Mammary epithelial cell (primary cell): Measurements from ENCODE around the gene VDR.
"Not testable (repeated sequence)": the region's sequence is repeated elsewhere in the genome, so short reads cannot be mapped to it uniquely, and the experiment has no call there.

Experiments
- CTCF ChIP-seq, 2 donors: IDR thresholded peaks in 1 of 2; conservative IDR thresholded peaks in 1 of 2; 2 replicates each; pipeline ENCODE4 v1.5.1; 2011 to 2012; ENCODE audit warnings: inconsistent platforms in 2 of 2, low read length in 2 of 2, mild to moderate bottlenecking in 2 of 2, control low read depth in 1 of 2, low read depth in 1 of 2; ENCODE audit not compliant: insufficient read depth in 1 of 2; ENCODE audit errors: extremely low read depth in 1 of 2
- EZH2 ChIP-seq: IDR thresholded peaks from 2 replicates; pipeline ENCODE4 v1.6.1; 2012; ENCODE audit warnings: low read length, inconsistent platforms, borderline replicate concordance

GRCh38 chr12:47815447-47815846 lies 89.3 kb downstream of the VDR start:
- not testable (repeated sequence) for TF ChIP-seq CTCF (conservative IDR thresholded peaks at IDR 0.05 in 1 of 2, IDR thresholded peaks at IDR 0.05 in 1 of 2; ENCODE audit: extremely low read depth in 1 of 2, insufficient read depth in 1 of 2, low read depth in 1 of 2, low read length in 2 of 2); EZH2
